ENCODE measurements around the gene RAB10. TPM values are rescaled to one million over a fixed set of nuclear protein-coding genes. Genes with fewer than 3 reads are reported as not detected.

Gene RAB10
- total and polyA plus RNA-seq, 8 donors = 101 to 175 (median 127) TPM

GRCh38 chr2:26034637-26034992 lies 731 bp downstream of the RAB10 start:
- peak overlapping the region; percentile 94 to 97 for H3K27ac ChIP-seq
- no peak for TF ChIP-seq CTCF (IDR thresholded peaks at IDR 0.05)
- H3K4me3 ChIP-seq = peak overlapping the region; percentile 64 to 77
- H3K27me3 ChIP-seq = no peaks in the 10 kb centered on the region
- peaks cover 0 to 18% of the 10 kb centered on the region in 2 donors for H3K36me3 ChIP-seq
- H3K4me1 ChIP-seq = peaks cover 17 to 46% of the 10 kb centered on the region in 2 donors
- intact Hi-C loops (cut with DNase I) = no loop called here
- ATAC-seq (no peak), DNase-seq (peak in 1 of 4 donors; percentile 27)
- no peaks in the 10 kb centered on the region for H3K9me3 ChIP-seq

- intact Hi-C loops (cut with DNase I) = no loop called here
- Histone ChIP-seq H3K27ac (peak overlapping the region; percentile 94 to 97), H3K27me3 (no peaks in the 10 kb centered on the region), H3K9me3 (no peaks in the 10 kb centered on the region), H3K36me3 (peaks cover 0 to 23% of the 10 kb centered on the region in 2 donors), H3K4me1 (peaks cover 22 to 52% of the 10 kb centered on the region in 2 donors), H3K4me3 (peak overlapping the region; percentile 64 to 77)
- DNase-seq (no peak), ATAC-seq (no peak)
- TF ChIP-seq CTCF (IDR thresholded peaks at IDR 0.05) = no peak
Measured at GRCh38 chr2:26035090-26035743, 1.3 kb downstream of the RAB10 start.

DNA sequence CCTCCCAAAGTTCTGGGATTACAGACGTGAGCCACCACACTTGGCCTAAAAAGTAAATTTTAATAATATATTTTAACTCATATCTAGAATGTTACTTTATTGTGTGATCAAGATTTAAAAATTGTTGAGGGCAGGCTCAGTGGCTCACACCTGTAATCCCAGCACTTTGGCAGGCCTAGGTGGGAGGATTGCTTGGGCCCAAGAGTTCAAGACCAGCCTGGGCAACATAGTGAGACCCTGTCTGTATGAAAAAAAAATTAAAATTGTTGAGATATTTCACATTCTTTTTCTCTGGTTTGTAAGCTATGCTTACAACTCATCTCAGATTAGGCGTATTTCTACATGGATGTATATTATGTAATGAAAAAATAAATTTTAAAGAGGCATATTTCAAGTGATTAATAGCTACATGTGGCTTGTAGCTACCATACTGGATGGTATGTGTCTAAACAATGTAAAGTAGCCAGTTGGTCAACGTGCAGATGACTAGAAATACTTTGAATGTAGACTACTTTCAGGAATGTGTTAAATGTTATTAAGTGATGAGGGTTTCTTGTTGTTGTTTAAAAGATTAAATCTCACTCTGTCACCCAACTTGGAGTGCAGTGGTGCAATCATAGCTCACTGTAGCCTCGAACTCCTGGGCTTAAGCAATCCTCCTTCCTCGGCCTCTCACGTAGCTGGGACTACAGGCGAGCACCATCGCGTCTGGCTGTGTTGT lies 5.9 kb downstream of the RAB10 start:
- Histone ChIP-seq H3K36me3 (peaks cover 0 to 27% of the 10 kb centered on the region in 2 donors), H3K27ac (no peak overlapping the region), H3K4me1 (peaks cover 34 to 89% of the 10 kb centered on the region in 2 donors), H3K9me3 (no peaks in the 10 kb centered on the region), H3K4me3 (no peak overlapping the region), H3K27me3 (no peaks in the 10 kb centered on the region)
- DNase-seq (no peak), ATAC-seq (no peak)
- TF ChIP-seq CTCF (IDR thresholded peaks at IDR 0.05) = no peak
- intact Hi-C loops (cut with DNase I) = no loop called here

GRCh38 chr2:26043109-26043508 lies 9.2 kb downstream of the RAB10 start:
- ATAC-seq = no peak
- intact Hi-C loops (cut with DNase I) = no loop called here
- Histone ChIP-seq H3K4me1 (peaks cover 21 to 72% of the 10 kb centered on the region in 2 donors), H3K27me3 (no peaks in the 10 kb centered on the region), H3K9me3 (no peaks in the 10 kb centered on the region), H3K27ac (peak overlapping the region in 1 of 2 donors; percentile 40), H3K4me3 (no peak overlapping the region), H3K36me3 (peaks cover 0 to 18% of the 10 kb centered on the region in 2 donors)
- no peak for TF ChIP-seq CTCF (IDR thresholded peaks at IDR 0.05)
- DNase-seq = no peak
